GM12865 (cell line): ENCODE data around the gene MTREX.

Source experiments
- DNase-seq: peaks from one replicate; pipeline ENCODE4 v3.0.0; 2010; ENCODE audit warnings: low read depth
- H3K4me3 ChIP-seq: 2 replicates; pipeline ENCODE4 v1.5.1; 2011; ENCODE audit warnings: mild to moderate bottlenecking, low read depth, low read length, control low read depth
- TF ChIP-seq, protein P1 (sequence below): IDR thresholded peaks from 2 replicates; pipeline ENCODE4 v1.5.1; 2011; ENCODE audit warnings: low read length, control low read depth, low read depth, inconsistent platforms; ENCODE audit not compliant: insufficient read depth; ENCODE audit errors: missing control alignments

The MTREX gene

GRCh38 chr5:55456216-55456895, 148.6 kb downstream of the MTREX start:
- no peak for DNase-seq
- TF ChIP-seq, protein P1, sequence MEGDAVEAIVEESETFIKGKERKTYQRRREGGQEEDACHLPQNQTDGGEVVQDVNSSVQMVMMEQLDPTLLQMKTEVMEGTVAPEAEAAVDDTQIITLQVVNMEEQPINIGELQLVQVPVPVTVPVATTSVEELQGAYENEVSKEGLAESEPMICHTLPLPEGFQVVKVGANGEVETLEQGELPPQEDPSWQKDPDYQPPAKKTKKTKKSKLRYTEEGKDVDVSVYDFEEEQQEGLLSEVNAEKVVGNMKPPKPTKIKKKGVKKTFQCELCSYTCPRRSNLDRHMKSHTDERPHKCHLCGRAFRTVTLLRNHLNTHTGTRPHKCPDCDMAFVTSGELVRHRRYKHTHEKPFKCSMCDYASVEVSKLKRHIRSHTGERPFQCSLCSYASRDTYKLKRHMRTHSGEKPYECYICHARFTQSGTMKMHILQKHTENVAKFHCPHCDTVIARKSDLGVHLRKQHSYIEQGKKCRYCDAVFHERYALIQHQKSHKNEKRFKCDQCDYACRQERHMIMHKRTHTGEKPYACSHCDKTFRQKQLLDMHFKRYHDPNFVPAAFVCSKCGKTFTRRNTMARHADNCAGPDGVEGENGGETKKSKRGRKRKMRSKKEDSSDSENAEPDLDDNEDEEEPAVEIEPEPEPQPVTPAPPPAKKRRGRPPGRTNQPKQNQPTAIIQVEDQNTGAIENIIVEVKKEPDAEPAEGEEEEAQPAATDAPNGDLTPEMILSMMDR = no peak
- H3K4me3 ChIP-seq = no peak overlapping the region

- DNase-seq = no peak
- TF ChIP-seq, protein P1 = no peak
Measured at GRCh38 chr5:55459572-55459971, 151.8 kb downstream of the MTREX start.

DNA sequence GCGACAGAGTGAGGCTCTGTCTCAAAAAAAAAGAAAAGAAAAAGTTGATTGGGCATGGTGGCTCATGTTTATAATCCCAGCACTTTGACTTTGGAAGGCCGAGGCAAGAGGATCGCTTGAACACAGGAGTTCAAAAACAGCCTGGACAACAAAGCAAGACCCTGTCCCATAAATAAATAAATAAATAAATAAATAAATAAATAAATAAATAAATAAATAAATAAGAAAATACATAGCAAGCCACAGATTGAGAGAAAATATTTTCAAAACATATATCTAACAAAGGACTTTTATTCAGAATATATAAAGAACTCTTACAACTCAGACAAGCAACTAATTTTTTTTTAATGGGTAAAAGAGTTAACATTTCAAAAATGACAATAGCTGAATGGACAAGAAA, 155.8 kb downstream of the MTREX start:
- TF ChIP-seq, protein P1 = no peak
- H3K4me3 ChIP-seq = no peak overlapping the region
- DNase-seq = no peak

More at GRCh38 chr5:55459572-55459971, 151.8 kb downstream of the MTREX start:
- H3K4me3 ChIP-seq = no peak overlapping the region

GRCh38 chr5:55467862-55468551, 160.2 kb downstream of the MTREX start:
- no peak overlapping the region for H3K4me3 ChIP-seq
- TF ChIP-seq, protein P1 = no peak
- DNase-seq = no peak

- TF ChIP-seq, protein P1 = no peak
- no peak overlapping the region for H3K4me3 ChIP-seq
- no peak for DNase-seq
Measured at GRCh38 chr5:55469839-55470238, 162.1 kb downstream of the MTREX start.

DNA sequence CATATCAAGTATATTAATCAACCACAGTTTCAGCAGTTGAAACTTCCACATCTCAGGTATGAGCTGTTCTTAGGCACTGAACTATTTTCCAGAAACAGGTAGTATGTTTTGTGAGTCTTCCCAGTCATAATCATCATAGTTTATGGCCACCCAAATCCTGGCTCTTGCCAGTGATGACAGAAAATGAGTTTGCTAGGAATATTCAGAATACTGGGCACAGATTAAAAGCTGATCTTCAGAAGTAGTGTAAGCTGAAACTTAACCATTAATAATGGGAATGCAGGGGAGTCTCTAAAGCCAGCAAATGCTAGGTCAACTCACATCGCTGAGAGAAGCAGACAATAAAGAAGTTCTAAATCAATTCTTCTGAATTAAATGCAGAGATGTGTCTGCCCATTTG, 162.5 kb downstream of the MTREX start:
- no peak for DNase-seq
- TF ChIP-seq, protein P1 = no peak
- H3K4me3 ChIP-seq = no peak overlapping the region

DNA sequence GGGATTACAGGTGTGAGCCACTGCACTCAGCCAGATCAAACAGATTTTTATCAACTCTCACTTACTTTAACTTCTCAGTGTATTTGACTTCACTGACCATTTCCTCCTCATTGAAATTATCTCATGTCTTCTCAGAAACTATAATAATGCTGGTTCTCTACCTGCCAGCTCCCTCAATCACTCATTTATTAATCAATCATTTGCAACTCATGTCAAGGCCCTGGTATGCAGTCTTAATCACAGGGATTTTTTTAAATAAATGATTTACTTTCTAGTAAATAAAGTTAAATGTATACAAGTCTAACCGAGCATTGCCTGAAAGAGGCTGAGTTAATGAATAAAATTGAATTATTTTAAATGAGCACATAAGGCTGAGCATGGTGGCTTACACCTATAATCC, 163.7 kb downstream of the MTREX start:
- DNase-seq = no peak
- TF ChIP-seq, protein P1 = no peak
- H3K4me3 ChIP-seq = no peak overlapping the region
